ENCODE results near the gene VWF.
"Not testable (repeated sequence)": the region's sequence is repeated elsewhere in the genome, so short reads cannot be mapped to it uniquely, and the experiment has no call there.

Gene VWF

DNA sequence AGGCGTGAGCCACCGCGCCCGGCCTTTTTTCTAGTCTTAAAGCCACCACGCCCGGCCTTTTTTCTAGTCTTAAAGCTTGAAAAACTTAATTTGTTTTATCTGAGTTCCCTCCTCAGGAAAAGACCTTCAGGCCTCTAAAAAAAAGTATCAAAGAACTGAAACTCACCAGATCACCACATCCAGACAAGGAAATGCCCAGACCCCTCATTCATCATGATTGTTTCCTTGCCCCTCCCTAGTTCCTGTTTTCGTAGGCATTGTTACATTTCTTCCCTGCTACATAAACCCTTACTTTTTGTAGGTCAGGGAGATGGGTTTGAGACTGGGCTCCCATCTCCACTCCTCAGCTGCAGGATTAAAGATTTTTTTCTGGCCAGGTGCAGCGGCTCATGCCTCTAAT is 21.1 kb upstream of the VWF start:
- DNase-seq (ENCODE audit: low spot score) = no peak

DNA sequence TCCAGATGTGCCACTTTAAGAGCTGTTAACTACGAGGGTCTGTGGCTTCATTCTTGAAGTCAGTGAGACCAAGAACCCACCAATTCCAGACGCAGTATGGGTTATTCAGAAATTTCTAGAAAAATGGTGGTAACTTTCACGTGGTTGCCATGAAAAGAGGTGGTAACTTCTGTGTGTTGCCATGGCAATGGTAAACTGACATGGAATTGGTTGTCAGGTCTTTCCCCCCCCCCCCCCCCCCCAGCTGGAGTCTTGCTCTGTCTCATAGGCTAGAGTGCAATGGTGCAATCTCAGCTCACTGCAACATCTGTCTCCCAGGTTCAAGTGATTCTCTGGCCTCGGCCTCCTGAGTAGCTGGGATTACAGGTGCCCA is 18.8 kb upstream of the VWF start:
- DNase-seq (ENCODE audit: low spot score) = no peak

DNA sequence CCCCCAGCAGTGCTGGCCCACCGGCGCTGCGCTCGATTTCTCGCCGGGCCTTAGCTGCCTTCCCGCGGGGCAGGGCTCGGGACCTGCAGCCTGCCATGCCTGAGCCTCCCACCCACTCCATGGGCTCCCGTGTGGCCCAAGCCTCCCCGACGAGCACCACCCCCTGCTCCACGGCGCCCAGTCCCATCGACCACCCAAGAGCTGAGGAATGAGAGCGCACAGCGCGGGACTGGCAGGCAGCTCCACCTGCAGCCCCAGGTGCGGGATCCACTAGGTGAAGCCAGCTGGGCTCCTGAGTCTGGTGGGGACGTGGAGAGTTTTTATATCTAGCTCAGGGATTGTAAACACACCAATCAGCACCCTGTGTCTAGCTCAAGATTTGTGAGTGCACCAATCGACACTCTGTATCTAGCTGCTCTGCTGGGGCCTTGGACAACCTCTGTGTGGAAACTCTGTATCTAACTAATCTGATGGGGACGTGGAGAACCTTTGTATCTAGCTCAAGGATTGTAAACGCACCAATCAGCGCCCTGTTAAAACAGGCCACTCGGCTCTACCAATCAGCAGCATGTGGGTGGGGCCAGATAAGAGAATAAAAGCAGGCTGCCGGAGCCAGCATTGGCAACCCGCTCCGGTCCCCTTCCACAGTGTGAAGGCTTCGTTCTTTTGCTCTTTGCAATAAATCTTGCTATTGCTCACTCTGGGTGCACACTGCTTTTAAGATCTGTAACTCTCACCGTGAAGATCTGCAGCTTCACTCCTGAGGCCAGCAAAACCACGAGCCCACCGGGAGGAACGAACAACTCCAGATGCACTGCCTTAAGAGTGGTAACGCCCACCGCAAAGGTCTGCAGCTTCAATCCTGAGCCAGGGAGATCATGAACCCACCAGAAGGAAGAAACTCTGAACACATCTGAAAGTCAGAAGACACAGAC is 18.2 kb upstream of the VWF start:
- not testable (repeated sequence) for DNase-seq (ENCODE audit: low spot score)

DNA sequence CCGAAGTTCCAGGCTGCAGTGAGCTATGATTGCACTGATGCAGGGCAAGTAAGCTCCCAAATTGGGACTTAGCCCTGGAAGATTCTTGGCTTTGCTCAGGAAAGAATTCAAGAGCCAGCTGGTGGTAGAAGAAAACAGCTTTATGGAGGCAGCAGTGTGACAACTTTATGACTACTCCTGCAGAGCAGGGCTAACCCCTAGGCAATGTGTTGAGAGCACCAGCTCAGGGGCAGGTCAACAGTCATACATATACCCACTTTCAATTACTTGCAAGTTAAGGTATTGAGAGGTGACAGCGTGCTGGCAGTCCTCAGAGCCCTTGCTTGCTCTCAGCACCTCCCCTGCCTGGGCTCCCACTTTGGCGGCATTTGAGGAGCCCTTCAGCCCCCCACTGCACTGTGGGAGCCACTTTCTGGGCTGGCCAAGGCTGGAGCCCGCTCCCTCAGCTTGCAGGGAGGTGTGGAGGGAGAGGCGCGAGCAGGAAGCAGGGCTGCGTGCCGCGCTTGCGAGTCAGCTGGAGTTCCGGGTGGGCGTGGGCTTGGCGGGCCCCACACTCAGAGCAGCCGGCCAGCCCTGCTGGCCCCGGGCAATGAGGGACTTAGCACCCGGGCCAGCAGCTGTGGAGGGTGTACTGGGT is 17.4 kb upstream of the VWF start:
- not testable (repeated sequence) for DNase-seq (ENCODE audit: low spot score)

- no peak for DNase-seq (ENCODE audit: low spot score)
Measured at GRCh38 chr12:6140651-6141447, 16.4 kb upstream of the VWF start.

DNA sequence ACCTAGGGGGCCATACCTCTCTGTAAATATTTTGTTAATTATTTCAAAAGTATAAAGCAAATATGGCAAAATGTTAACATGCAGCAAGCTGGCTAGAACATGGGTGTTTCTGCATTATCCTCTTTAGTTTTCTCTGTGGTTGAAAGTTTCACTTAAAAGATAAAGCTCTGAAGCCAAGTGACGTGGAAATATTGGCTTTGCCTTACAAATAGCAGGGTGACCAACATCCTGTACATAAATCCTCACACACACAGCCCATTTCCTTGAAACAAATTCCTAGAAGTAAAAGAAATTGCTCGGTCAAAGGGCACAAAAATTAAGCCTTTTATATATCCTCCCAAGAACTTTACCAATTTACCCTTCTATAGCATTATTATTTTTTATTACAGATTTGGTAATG is 10.6 kb upstream of the VWF start:
- no peak for DNase-seq (ENCODE audit: low spot score)

GRCh38 chr12:6133642-6134041 is 9.2 kb upstream of the VWF start:
- DNase-seq (ENCODE audit: low spot score) = no peak

DNA sequence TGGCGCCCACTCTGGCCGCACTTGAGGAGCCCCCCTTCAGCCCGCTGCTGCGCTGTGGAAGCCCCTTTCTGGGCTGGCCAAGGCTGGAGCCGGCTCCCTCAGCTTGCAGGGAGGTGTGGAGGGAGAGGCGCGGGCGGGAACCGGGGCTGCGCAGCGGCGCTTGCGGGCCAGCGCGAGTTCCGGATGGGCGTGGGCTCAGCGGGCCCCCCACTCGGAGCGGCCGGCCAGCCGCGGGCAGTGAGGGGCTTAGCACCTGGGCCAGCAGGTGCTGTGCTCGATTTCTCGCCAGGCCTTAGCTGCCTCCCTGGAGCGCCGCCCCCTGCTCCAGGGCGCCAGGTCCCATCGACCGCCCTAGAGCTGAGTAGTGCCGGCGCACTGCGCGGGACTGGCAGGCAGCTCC is 8.0 kb upstream of the VWF start:
- no peak for DNase-seq (ENCODE audit: low spot score)

GRCh38 chr12:6125310-6125608 is 789 bp upstream of the VWF start:
- DNase-seq (ENCODE audit: low spot score) = no peak

DNA sequence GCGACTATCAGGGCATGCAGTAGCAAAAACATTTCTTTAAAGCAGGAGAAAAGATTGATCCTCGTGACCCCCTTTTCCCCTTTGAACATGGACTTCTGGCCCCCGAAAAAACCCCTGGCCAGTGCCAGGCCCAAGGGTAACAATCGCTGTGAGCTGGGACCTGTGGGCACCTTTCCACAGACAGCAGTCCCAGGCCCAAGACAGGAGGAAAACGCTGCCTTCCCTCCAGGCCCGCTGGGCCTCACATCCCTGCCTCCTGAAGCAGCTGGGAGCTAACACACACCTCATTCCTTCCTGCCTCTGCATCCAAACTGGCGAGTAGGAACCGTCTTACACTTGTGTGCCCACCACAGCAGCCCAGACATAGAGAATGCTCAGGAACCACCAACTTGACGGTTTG is 1.2 kb downstream of the VWF start:
- DNase-seq (ENCODE audit: low spot score) = no peak

DNA sequence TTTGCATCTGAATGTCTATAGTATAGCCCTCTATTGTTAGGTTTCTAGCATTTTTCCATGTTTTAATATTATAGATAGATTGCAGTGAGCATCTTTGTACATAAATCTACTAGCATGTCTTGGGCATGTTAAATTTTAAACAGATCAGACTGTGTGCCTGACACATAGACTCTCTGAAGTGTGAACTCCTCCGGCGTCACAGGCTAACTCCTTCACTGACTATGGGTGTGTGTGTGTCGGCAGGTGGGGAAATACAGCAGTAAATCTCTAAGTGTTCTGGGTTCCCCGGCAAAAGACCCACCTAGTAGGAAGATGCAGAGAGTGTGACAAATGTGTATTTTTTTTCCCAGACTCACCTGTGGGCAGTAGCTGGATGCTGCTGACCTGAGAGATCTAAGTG is 2.3 kb downstream of the VWF start:
- no peak for DNase-seq (ENCODE audit: low spot score)

DNA sequence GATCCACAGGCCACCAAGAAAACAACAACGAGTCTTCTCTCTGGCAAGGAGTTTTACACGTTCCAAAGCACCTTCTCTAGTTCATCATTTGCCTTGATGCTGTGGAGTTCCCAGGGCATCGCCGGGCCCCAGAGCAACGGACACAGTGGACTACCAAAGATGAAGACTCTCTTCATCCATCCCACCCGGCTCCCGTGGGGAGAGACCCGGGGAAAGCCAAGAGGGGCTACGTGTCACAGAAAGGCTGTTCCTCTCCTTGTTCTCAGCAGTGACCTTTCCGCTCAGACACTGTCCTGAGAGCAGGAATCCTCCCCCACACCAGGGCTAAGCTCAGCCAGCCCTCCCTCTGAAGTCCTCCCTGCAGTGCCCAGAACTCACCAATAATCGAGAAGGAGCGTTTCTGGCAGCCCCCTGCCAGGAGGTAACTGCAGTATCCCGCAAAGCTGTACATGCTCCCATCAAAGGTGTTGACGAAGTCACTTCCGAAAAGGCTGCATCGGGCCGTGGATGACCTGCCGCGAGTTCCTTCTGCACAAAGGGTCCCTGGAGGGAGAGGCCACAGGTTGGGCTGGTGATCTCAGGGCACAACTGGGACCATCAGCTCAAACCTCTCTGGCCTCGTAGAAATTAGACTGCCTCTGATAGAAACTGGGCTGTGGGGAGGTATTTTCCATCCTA is 3.5 kb downstream of the VWF start:
- no peak for DNase-seq (ENCODE audit: low spot score)

DNA sequence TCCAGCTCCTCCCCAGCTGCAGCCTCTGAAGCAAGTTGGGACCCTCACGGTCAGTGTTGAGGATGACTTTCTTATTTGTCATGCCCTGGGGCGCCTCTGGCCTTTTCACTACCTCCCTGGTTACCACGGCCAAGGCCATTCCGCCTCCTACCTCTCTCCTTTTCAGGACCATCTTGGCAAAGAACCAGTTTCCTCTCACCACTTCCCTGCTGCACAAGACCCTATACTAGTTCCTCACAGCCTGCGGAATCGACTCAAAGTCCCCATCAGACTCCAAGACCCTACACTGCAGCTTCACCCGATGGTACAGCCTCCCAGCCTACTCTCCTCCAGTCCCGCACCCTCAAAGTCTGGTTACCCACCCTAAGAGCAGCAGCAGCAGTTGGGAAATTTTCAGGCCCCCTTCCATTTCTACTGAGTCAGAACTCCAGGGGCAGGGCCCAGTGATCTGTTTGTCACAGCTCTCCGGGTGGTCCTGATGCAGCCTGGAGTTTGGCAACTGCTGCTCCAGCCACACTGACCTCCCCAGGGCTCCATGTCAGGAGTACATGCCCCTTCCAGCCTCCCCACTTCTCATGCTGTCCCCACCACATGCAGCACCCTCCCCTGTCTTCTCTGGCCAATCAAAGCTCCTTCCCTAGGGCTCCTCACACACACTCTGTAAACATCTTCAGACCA is 5.4 kb downstream of the VWF start:
- DNase-seq (ENCODE audit: low spot score) = no peak

- DNase-seq (ENCODE audit: low spot score) = no peak
Measured at GRCh38 chr12:6116471-6117021, 7.9 kb downstream of the VWF start.

DNA sequence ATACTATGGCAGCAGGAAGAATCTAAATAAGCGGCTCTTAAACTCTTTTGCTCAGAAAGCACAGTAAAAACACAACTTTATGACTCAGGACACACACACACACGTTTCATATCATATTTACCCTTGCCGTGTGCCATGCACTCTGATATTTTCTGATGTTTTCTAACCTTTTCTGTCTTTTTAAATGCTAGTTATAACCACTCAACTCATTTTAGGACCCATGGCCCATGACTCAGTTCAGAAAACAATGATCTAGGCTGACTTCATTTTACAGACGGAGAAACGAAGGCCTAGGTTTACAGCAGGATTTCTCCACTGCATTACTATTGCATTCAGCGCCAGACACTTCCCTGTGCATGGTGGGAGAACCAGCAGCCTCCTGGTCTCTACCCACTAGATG is 9.1 kb downstream of the VWF start:
- DNase-seq (ENCODE audit: low spot score) = no peak

DNA sequence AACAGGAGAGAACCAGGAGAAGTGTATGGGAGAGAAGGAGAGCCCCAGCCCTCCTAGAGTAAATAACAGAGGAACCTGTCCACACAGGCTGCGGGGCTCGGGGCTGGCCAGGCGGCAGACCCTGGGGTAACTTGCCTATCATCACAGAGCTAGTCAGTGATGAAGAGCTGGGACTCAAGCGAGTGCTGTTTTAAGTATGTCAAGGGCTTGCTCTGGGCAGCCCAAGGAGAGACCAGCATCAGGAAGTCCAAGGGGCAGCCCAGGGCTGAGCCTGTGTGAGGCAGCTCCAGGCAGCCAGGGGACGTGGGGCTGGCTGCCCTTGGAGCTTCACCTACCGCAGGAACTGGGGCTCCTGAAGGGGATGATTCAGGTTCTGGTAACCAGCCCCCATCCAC is 10.0 kb downstream of the VWF start:
- DNase-seq (ENCODE audit: low spot score) = no peak

DNA sequence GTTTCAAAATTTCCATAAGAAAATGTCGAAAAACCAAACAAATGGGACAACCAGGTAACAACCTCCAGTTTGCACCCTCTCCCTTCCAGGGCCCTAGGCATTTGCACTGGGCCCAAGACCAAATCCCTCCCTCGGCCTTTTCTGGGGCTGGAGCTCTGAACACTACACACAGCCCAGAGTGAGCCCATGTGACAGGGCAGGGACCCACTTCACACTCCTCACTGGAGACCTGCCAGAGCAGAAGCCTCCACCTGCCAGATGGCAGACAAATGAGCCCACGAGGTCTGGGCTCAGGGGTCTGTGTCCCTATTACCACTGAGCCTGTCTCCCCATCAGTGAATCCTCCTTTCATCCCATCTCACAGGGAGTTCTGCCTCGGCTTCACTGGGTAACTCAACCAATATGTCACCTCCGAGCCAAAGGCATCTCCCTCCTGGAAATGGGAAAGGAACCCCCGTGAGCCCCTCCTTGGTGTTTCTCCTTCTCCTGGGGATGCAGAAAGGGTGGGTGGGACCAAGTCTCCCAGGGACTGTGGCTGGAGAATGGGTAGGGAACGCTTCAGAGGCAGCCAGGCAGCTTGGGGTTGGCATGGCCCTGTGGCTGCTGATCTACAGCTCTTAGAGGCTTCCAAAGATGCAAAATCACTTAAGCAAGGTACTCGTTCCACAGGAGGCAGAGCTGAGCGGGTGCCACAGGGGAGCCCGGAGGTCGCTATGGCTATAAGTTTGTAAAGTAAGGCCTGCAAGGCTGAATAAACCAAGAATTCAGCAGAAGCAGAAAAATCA is 10.6 kb downstream of the VWF start:
- DNase-seq (ENCODE audit: low spot score) = no peak

GRCh38 chr12:6112004-6112403 is 12.5 kb downstream of the VWF start:
- no peak for DNase-seq (ENCODE audit: low spot score)

- DNase-seq (ENCODE audit: low spot score) = no peak
Measured at GRCh38 chr12:6110006-6110405, 14.5 kb downstream of the VWF start.

DNA sequence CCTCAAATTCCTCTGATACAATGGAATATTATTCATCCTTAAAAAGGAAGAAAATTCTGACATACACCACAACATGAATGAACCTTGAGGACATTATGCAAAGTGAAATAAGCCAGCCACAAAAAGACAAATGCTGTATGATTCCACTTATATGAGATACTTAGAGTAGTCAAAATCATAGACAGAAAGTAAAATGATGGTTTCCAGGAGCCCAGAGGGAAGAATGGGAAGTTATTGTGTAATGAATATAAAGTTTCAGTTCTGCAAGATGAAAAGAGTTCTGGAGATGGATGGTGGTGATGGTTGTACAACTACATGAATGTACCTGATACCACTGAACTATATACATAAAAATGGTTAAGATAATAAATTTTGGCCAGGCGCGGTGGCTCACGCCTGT is 18.3 kb downstream of the VWF start:
- DNase-seq (ENCODE audit: low spot score) = no peak

- DNase-seq (ENCODE audit: low spot score) = no peak
Measured at GRCh38 chr12:6104842-6105241, 19.6 kb downstream of the VWF start.
